ENCODE data around the gene CRK.
"Not testable (repeated sequence)": the region's sequence is repeated elsewhere in the genome, so short reads cannot be mapped to it uniquely, and the experiment has no call there.

The CRK gene

GRCh38 chr17:1447052-1447451 lies 9.0 kb downstream of the CRK start:
- H3K27ac ChIP-seq (ENCODE audit: low read length) = no peak overlapping the region
- H3K4me1 ChIP-seq (ENCODE audit: low read length) = no peaks in the 10 kb centered on the region
- no peak overlapping the region for H3K9ac ChIP-seq (ENCODE audit: low read length)
- H3K4me2 ChIP-seq (ENCODE audit: low read length) = no peak overlapping the region
- no peaks in the 10 kb centered on the region for H3K9me3 ChIP-seq (ENCODE audit: insufficient read depth, low read length)
- peaks cover 5% of the 10 kb centered on the region for H3K36me3 ChIP-seq (replicated peaks; ENCODE audit: low read depth, low read length)
- no peak overlapping the region for H2AFZ ChIP-seq (ENCODE audit: low read depth, low read length)
- H3K4me3 ChIP-seq (ENCODE audit: low read length) = no peak overlapping the region
- peaks cover 93% of the 10 kb centered on the region for H3K79me2 ChIP-seq (ENCODE audit: low read length)
- H4K20me1 ChIP-seq (ENCODE audit: insufficient read depth, low read length) = peaks cover 23% of the 10 kb centered on the region; the same call in 1 of the 2 replicates
- TF ChIP-seq EZH2phosphoT487 (IDR thresholded peaks at IDR 0.05; ENCODE audit: low read depth) = no peak
- no peak for TF ChIP-seq CTCF (IDR thresholded peaks at IDR 0.05; ENCODE audit: low read depth, low read length)
- no peaks in the 10 kb centered on the region for H3K27me3 ChIP-seq (ENCODE audit: low read depth, low read length)

- Histone ChIP-seq H3K9me3 (ENCODE audit: insufficient read depth, low read length) (no peaks in the 10 kb centered on the region), H3K79me2 (ENCODE audit: low read length) (peaks cover 92% of the 10 kb centered on the region), H2AFZ (ENCODE audit: low read depth, low read length) (no peak overlapping the region), H3K4me3 (ENCODE audit: low read length) (no peak overlapping the region), H3K4me2 (ENCODE audit: low read length) (no peak overlapping the region), H3K27ac (ENCODE audit: low read length) (no peak overlapping the region), H3K4me1 (ENCODE audit: low read length) (no peaks in the 10 kb centered on the region), H3K9ac (ENCODE audit: low read length) (no peak overlapping the region), H3K36me3 (replicated peaks; ENCODE audit: low read depth, low read length) (peaks cover 3% of the 10 kb centered on the region), H4K20me1 (ENCODE audit: insufficient read depth, low read length) (peaks cover 23% of the 10 kb centered on the region; the same call in 1 of the 2 replicates), H3K27me3 (ENCODE audit: low read depth, low read length) (no peaks in the 10 kb centered on the region)
- TF ChIP-seq EZH2phosphoT487 (IDR thresholded peaks at IDR 0.05; ENCODE audit: low read depth) = no peak
- TF ChIP-seq CTCF (IDR thresholded peaks at IDR 0.05; ENCODE audit: low read depth, low read length) = no peak
Measured at GRCh38 chr17:1446201-1446600, 9.8 kb downstream of the CRK start.

DNA sequence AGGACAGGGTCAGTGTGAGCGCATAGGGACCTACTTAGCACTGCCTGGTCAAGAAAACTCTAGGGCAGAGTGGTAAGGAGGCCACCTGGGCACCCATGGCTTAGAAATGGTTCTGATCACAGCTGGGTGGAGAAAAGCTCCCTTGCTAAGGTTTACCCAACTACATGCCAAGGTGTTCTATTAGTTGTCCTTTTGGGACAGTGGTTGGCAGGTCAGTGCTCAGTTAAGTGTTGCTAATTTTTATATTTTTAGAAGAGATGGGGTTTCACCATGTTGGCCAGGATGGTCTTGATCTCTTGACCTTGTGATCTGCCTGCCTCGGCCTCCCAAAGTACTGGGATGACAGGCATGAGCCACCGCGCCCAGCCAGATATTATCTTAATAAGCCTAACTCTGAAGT lies 10.3 kb downstream of the CRK start:
- H2AFZ ChIP-seq (ENCODE audit: low read depth, low read length); H3K27ac ChIP-seq (ENCODE audit: low read length); H3K27me3 ChIP-seq (ENCODE audit: low read depth, low read length); H3K36me3 ChIP-seq (replicated peaks; ENCODE audit: low read depth, low read length); H3K4me1 ChIP-seq (ENCODE audit: low read length); H3K4me3 ChIP-seq (ENCODE audit: low read length); H3K9me3 ChIP-seq (ENCODE audit: insufficient read depth, low read length); H3K4me2 ChIP-seq (ENCODE audit: low read length); H3K9ac ChIP-seq (ENCODE audit: low read length): not testable (repeated sequence)
- Histone ChIP-seq H3K79me2 (ENCODE audit: low read length) (peaks cover 92% of the 10 kb centered on the region), H4K20me1 (ENCODE audit: insufficient read depth, low read length) (peaks cover 23% of the 10 kb centered on the region; the same call in 1 of the 2 replicates)

- peaks cover 15% of the 10 kb centered on the region; the same call in 1 of the 2 replicates for H4K20me1 ChIP-seq (ENCODE audit: insufficient read depth, low read length)
- not testable (repeated sequence) for H3K27me3 ChIP-seq (ENCODE audit: low read depth, low read length); H2AFZ ChIP-seq (ENCODE audit: low read depth, low read length); H3K4me2 ChIP-seq (ENCODE audit: low read length); H3K4me1 ChIP-seq (ENCODE audit: low read length); H3K36me3 ChIP-seq (replicated peaks; ENCODE audit: low read depth, low read length); H3K9me3 ChIP-seq (ENCODE audit: insufficient read depth, low read length); H3K27ac ChIP-seq (ENCODE audit: low read length); H3K9ac ChIP-seq (ENCODE audit: low read length); H3K4me3 ChIP-seq (ENCODE audit: low read length)
- H3K79me2 ChIP-seq (ENCODE audit: low read length) = peaks cover 89% of the 10 kb centered on the region
Measured at GRCh38 chr17:1442721-1443120, 13.3 kb downstream of the CRK start.

DNA sequence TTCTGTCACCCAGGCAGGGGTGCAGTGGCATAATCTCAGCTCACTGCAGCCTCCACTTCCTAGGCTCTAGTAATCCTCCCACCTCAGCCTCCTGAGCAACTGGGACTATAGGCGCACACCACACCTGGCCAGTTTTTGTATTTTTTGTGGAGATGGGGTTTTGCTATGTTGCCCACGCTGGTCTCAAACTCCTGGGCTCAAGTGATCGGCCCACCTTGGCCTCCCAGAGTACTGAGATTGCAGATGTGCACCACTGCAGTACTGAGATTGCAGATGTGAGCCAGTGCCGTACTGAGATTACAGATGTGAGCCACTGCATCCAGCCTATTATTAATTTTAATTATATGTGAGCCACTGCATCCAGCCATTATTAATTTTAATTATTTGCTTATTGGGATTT lies 13.8 kb downstream of the CRK start:
- H3K9me3 ChIP-seq (ENCODE audit: insufficient read depth, low read length) = no peaks in the 10 kb centered on the region
- H3K4me2 ChIP-seq (ENCODE audit: low read length) = no peak overlapping the region
- H3K9ac ChIP-seq (ENCODE audit: low read length) = no peak overlapping the region
- H3K4me1 ChIP-seq (ENCODE audit: low read length) = no peaks in the 10 kb centered on the region
- H3K4me3 ChIP-seq (ENCODE audit: low read length) = no peak overlapping the region
- no peak for TF ChIP-seq CTCF (IDR thresholded peaks at IDR 0.05; ENCODE audit: low read depth, low read length)
- TF ChIP-seq EZH2phosphoT487 (IDR thresholded peaks at IDR 0.05; ENCODE audit: low read depth) = no peak
- H2AFZ ChIP-seq (ENCODE audit: low read depth, low read length) = no peak overlapping the region
- H3K27me3 ChIP-seq (ENCODE audit: low read depth, low read length) = no peaks in the 10 kb centered on the region
- H4K20me1 ChIP-seq (ENCODE audit: insufficient read depth, low read length) = peaks cover 15% of the 10 kb centered on the region; the same call in 1 of the 2 replicates
- peaks cover 83% of the 10 kb centered on the region for H3K79me2 ChIP-seq (ENCODE audit: low read length)
- no peaks in the 10 kb centered on the region for H3K36me3 ChIP-seq (replicated peaks; ENCODE audit: low read depth, low read length)
- no peak overlapping the region for H3K27ac ChIP-seq (ENCODE audit: low read length)

All from OCI-LY3 (cell line).